Measurements from ENCODE around the gene ENPP7.

The ENPP7 gene

GRCh38 chr17:79730769-79731483 lies at the start of gene ENPP7:
Gene ENPP7 (plus strand): TSS chr17:79730943. CDS start chr17:79731140, 197 bp downstream.
- DNase-seq, result no peak

- DNase-seq, result no peak
These were observed 49.6 kb upstream of the ENPP7 start for GRCh38 chr17:79681101-79681621.

GRCh38 chr17:79681628-79682261 lies 49.0 kb upstream of the ENPP7 start:
- no peak for DNase-seq

- no peak for DNase-seq
These were observed 47.4 kb upstream of the ENPP7 start for GRCh38 chr17:79683365-79683764.

GRCh38 chr17:79684132-79684985 lies 46.4 kb upstream of the ENPP7 start:
- DNase-seq, result no peak

GRCh38 chr17:79685121-79685520 lies 45.6 kb upstream of the ENPP7 start:
- no peak for DNase-seq

- DNase-seq, result no peak
These were observed 44.3 kb upstream of the ENPP7 start for GRCh38 chr17:79686476-79686875.

GRCh38 chr17:79690466-79690865 lies 40.3 kb upstream of the ENPP7 start:
- DNase-seq, result no peak

GRCh38 chr17:79690988-79691836 lies 39.5 kb upstream of the ENPP7 start:
- DNase-seq, result no peak

- DNase-seq, result no peak
These were observed 38.8 kb upstream of the ENPP7 start for GRCh38 chr17:79691931-79692330.

GRCh38 chr17:79693419-79693818 lies 37.3 kb upstream of the ENPP7 start:
- no peak for DNase-seq

- no peak for DNase-seq
These were observed 35.4 kb upstream of the ENPP7 start for GRCh38 chr17:79695293-79695790.

GRCh38 chr17:79695797-79696609 lies 34.7 kb upstream of the ENPP7 start:
- DNase-seq, result no peak

- no peak for DNase-seq
These were observed 34.1 kb upstream of the ENPP7 start for GRCh38 chr17:79696610-79696982.

- no peak for DNase-seq
These were observed 32.4 kb upstream of the ENPP7 start for GRCh38 chr17:79698146-79698846.

- peak; percentile 27 for DNase-seq
These were observed 31.2 kb upstream of the ENPP7 start for GRCh38 chr17:79699386-79700036.

GRCh38 chr17:79700592-79700991 lies 30.2 kb upstream of the ENPP7 start:
- DNase-seq, result no peak

- DNase-seq, result no peak
These were observed 28.7 kb upstream of the ENPP7 start for GRCh38 chr17:79702034-79702433.

GRCh38 chr17:79702550-79703236 lies 28.1 kb upstream of the ENPP7 start:
- no peak for DNase-seq

GRCh38 chr17:79704691-79705090 lies 26.1 kb upstream of the ENPP7 start:
- no peak for DNase-seq
